Peyer's patch (tissue), 4 donors: ENCODE measurements around the gene ACADL. TPM values are rescaled to one million over a fixed set of nuclear protein-coding genes. Genes with fewer than 3 reads are reported as not detected.

Source experiments
- DNase-seq, 3 donors: peaks; one replicate each; pipeline ENCODE4 v3.0.0-alpha.2; 2017 to 2019
- H3K27ac ChIP-seq, 4 donors: fragments of 200-600 bp; sonication (generic); one replicate each; pipeline ENCODE4 v1.5.1; 2016 to 2019
- H3K27me3 ChIP-seq, 2 donors: fragments of 200-600 bp; sonication (generic); one replicate each; pipeline ENCODE4 v1.5.1; 2019
- H3K36me3 ChIP-seq, 3 donors: fragments of 200-600 bp; sonication (generic); one replicate each; pipeline ENCODE4 v1.5.1; 2016 to 2019
- H3K4me1 ChIP-seq, 4 donors: fragments of 200-600 bp; sonication (generic); one replicate each; pipeline ENCODE4 v1.5.1; 2016 to 2019
- H3K4me3 ChIP-seq, 4 donors: fragments of 200-600 bp; sonication (generic); 1 replicate in 3 of 4; 2 replicates in 1 of 4; pipeline ENCODE4 v1.5.1; 2016 to 2019; ENCODE audit warnings: mild to moderate bottlenecking in 1 of 4
- H3K9me3 ChIP-seq, 4 donors: fragments of 200-600 bp; sonication (generic); one replicate each; pipeline ENCODE4 v1.5.1; 2016 to 2019; ENCODE audit warnings: mild to moderate bottlenecking in 1 of 4
- CTCF ChIP-seq, 6 experiments: fragments of 450-650 bp in 4 of 6; fragments of 200-600 bp in 2 of 6; sonication (generic) in 1 of 6; IDR thresholded peaks; one replicate each; pipeline ENCODE4 v1.5.1; 2017 to 2019; ENCODE audit warnings: antibody characterized with exemption in 6 of 6, mild to moderate bottlenecking in 3 of 6, moderate library complexity in 1 of 6
- POLR2A ChIP-seq, 2 donors: fragments of 450-650 bp; IDR thresholded peaks; one replicate each; pipeline ENCODE4 v1.5.1; 2017; ENCODE audit warnings: antibody characterized with exemption in 2 of 2, mild to moderate bottlenecking in 2 of 2, moderate library complexity in 2 of 2
- total RNA-seq, 4 donors: library from RNA; depleted of rRNA; stranded (reverse); fragments of >200 nt; gene quantifications; one replicate each; pipeline ENCODE4 v1.1.0, GENCODE V29; 2016

Gene ACADL
- 1 to 10 TPM in 1 of 4 donors, under 1 TPM in 1, not detected in 2; 0.54 to 2.5 TPM for total RNA-seq

GRCh38 chr2:210224941-210225672, at the start of gene ACADL:
Gene ACADL, minus strand, starts transcription at chr2:210225447. Its CDS starts 184 bp downstream, at chr2:210225263.
- peak in 2 of 3 donors; percentile 62 to 72 for DNase-seq
- Histone ChIP-seq H3K36me3 (no peaks in the 10 kb centered on the region), H3K4me3 (peak within 1 kb of the TSS; percentile 15 to 60 (median 38)), H3K9me3 (no peaks in the 10 kb centered on the region), H3K4me1 (no peaks in the 10 kb centered on the region), H3K27ac (no peak within 1 kb of the TSS), H3K27me3 (peaks cover 0 to 5% of the 10 kb centered on the region in 2 donors)
- TF ChIP-seq POLR2A (IDR thresholded peaks at IDR 0.05) (no peak), CTCF (IDR thresholded peaks at IDR 0.05) (no peak)

GRCh38 chr2:210271300-210271699, 46.1 kb upstream of the ACADL start:
- Histone ChIP-seq H3K27ac (no peak overlapping the region), H3K4me3 (no peak overlapping the region), H3K9me3 (no peaks in the 10 kb centered on the region), H3K36me3 (no peaks in the 10 kb centered on the region), H3K4me1 (no peaks in the 10 kb centered on the region), H3K27me3 (no peaks in the 10 kb centered on the region)
- no peak for TF ChIP-seq CTCF (IDR thresholded peaks at IDR 0.05)
- no peak for TF ChIP-seq POLR2A (IDR thresholded peaks at IDR 0.05)
- no peak for DNase-seq

DNA sequence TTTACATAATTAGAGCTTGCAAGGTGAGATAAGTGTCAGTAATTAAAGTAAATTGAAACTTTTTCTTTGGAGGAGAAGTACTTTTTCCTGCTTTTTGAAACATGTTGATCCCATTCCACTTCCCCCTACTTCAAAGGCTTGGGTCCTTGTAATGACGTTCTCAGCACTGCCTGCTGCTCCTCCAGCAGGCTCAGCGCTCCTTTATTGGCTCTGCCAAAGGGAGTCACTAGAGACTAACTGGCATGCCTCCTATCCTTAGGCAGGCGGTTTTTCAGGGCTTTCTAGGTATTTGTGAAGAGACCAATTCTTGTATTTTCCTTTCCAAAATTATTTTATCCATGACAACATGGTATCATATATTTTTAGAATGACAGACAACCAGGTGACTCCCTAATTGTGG, 43.9 kb upstream of the ACADL start:
- DNase-seq: no peak
- Histone ChIP-seq H3K4me1 (no peaks in the 10 kb centered on the region), H3K27me3 (no peaks in the 10 kb centered on the region), H3K4me3 (no peak overlapping the region), H3K36me3 (no peaks in the 10 kb centered on the region), H3K9me3 (no peaks in the 10 kb centered on the region), H3K27ac (no peak overlapping the region)
- TF ChIP-seq POLR2A (IDR thresholded peaks at IDR 0.05) (no peak), CTCF (IDR thresholded peaks at IDR 0.05) (no peak)

GRCh38 chr2:210268281-210268680, 43.0 kb upstream of the ACADL start:
- H3K36me3 ChIP-seq: no peaks in the 10 kb centered on the region
- TF ChIP-seq POLR2A (IDR thresholded peaks at IDR 0.05) (no peak), CTCF (IDR thresholded peaks at IDR 0.05) (no peak)
- H3K4me1 ChIP-seq: no peaks in the 10 kb centered on the region
- H3K9me3 ChIP-seq: no peaks in the 10 kb centered on the region
- H3K4me3 ChIP-seq: no peak overlapping the region
- no peak overlapping the region for H3K27ac ChIP-seq
- DNase-seq: no peak
- H3K27me3 ChIP-seq: no peaks in the 10 kb centered on the region

DNA sequence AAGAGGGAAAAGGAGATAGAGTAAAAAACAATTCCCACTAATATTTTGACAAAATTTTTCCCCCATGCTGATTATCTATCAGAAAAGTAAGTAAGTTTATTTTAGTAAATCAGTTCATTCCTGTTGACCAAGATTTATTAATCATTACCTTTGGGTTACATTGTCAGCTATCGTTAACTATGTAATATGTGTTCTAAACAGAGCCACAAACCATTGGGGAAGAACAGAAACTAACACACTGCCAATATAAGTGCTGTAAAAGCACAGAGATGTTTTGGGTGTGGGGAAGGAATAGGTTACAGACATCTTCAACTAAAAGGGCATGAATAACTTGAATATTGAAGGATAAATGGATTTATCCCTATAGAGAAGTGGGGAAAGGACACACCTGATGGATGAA, 42.5 kb upstream of the ACADL start:
- no peak for DNase-seq
- TF ChIP-seq CTCF (IDR thresholded peaks at IDR 0.05) (no peak), POLR2A (IDR thresholded peaks at IDR 0.05) (no peak)
- H3K27me3 ChIP-seq: no peaks in the 10 kb centered on the region

More for the DNA sequence above, 42.5 kb upstream of the ACADL start:
- no peak overlapping the region for H3K27ac ChIP-seq
- H3K4me3 ChIP-seq: no peak overlapping the region
- no peaks in the 10 kb centered on the region for H3K4me1 ChIP-seq
- no peaks in the 10 kb centered on the region for H3K9me3 ChIP-seq
- no peaks in the 10 kb centered on the region for H3K36me3 ChIP-seq
